ENCODE measurements around the gene UBASH3A.
A peak's percentile ranks its signal among the peaks of the same experiment; 100 is the strongest.

UBASH3A gene

DNA sequence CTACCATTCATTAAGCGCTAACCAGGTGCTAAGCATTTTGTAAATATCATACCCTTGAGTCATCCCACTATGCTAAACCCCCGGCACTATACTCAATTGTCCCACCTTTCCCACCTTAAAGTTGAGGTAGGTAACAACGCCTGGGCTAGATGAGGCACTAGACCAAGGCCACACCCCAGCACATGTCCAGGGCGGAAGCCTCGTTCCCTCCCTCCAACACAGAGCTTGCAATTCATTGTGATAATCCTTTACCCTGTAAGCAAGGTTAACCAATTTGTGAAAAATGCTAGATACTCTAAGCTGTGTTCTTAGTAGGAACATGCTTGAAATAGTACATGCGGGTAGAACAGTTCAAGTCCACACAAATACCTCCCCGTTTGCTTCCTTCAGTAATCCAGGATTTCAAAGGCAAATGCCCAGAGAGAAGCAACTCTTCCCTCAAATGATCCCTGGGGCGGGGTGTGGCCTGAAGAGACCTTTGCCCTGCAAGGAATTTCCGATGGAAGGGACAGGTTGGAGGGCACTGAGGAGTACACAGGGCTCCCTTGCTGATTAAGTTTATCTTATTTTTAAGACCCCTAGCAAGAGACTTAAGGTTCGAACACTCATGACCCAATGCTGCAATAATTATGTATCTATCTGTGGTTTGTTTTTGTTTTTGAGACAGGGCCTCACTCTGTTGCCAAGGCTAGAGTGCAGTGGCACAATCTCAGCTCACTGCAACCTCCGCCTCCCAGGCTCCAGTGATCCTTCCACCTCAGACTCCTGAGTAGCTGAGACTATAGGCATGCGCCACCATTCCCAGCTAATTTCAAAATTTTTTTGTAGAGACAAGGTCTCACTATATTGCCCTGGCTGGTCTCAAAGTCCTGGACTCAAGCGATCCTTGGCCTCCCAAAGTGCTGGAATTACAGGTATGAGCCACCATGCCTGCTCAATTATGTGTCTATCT is 89.7 kb downstream of the UBASH3A start:
- no peak overlapping the region for H3K4me3 ChIP-seq
- H3K27ac ChIP-seq: no peak overlapping the region
- H3K36me3 ChIP-seq (ENCODE audit: insufficient read depth, low read length): no peaks in the 10 kb centered on the region
- no peaks in the 10 kb centered on the region for H3K9me3 ChIP-seq (ENCODE audit: low read depth, low read length)
- no peak for DNase-seq (ENCODE audit: low read depth, low spot score)
- H3K9ac ChIP-seq (ENCODE audit: insufficient read length): no peak overlapping the region
- TF ChIP-seq POLR2AphosphoS5 (IDR thresholded peaks at IDR 0.05; ENCODE audit: borderline replicate concordance, low read depth, low read length) (no peak), EZH2 (IDR thresholded peaks at IDR 0.05) (no peak), FOXP2 (optimal IDR thresholded peaks at IDR 0.05; ENCODE audit: control extremely low read depth, extremely low read length, insufficient read depth) (no peak)

GRCh38 chr21:42495027-42495426 is 91.3 kb downstream of the UBASH3A start:
- Histone ChIP-seq H3K9me3 (ENCODE audit: low read depth, low read length) (no peaks in the 10 kb centered on the region), H3K9ac (ENCODE audit: insufficient read length) (no peak overlapping the region), H3K36me3 (ENCODE audit: insufficient read depth, low read length) (no peaks in the 10 kb centered on the region), H3K27ac (no peak overlapping the region), H3K4me3 (no peak overlapping the region)
- TF ChIP-seq POLR2AphosphoS5 (IDR thresholded peaks at IDR 0.05; ENCODE audit: borderline replicate concordance, low read depth, low read length) (no peak), FOXP2 (optimal IDR thresholded peaks at IDR 0.05; ENCODE audit: control extremely low read depth, extremely low read length, insufficient read depth) (no peak), EZH2 (IDR thresholded peaks at IDR 0.05) (no peak)
- DNase-seq (ENCODE audit: low read depth, low spot score): no peak

- TF ChIP-seq POLR2AphosphoS5 (IDR thresholded peaks at IDR 0.05; ENCODE audit: borderline replicate concordance, low read depth, low read length): no peak
- no peak for TF ChIP-seq EZH2 (IDR thresholded peaks at IDR 0.05)
- no peak overlapping the region for H3K9ac ChIP-seq (ENCODE audit: insufficient read length)
- H3K36me3 ChIP-seq (ENCODE audit: insufficient read depth, low read length): no peaks in the 10 kb centered on the region
Measured at GRCh38 chr21:42495765-42496119, 92.0 kb downstream of the UBASH3A start.

GRCh38 chr21:42496120-42496838 is 92.6 kb downstream of the UBASH3A start, which contains the start of gene RSPH1:
Gene RSPH1, minus strand, starts transcription at chr21:42496224. Its CDS starts 38 bp downstream, at chr21:42496186.
- peak; percentile 78 for DNase-seq (ENCODE audit: low read depth, low spot score)
- Histone ChIP-seq H3K27ac (no peak within 1 kb of the TSS), H3K4me3 (peak within 1 kb of the TSS; percentile 86), H3K9ac (ENCODE audit: insufficient read length) (peak within 1 kb of the TSS; percentile 74), H3K9me3 (ENCODE audit: low read depth, low read length) (no peaks in the 10 kb centered on the region), H3K36me3 (ENCODE audit: insufficient read depth, low read length) (no peaks in the 10 kb centered on the region)
- TF ChIP-seq POLR2AphosphoS5 (IDR thresholded peaks at IDR 0.05; ENCODE audit: borderline replicate concordance, low read depth, low read length) (0 out of 2 replicates have a peak, but pooled peaks have one; percentile 32), EZH2 (IDR thresholded peaks at IDR 0.05) (no peak)

More at GRCh38 chr21:42495765-42496119, 92.0 kb downstream of the UBASH3A start:
- peak overlapping the region; percentile 86 for H3K4me3 ChIP-seq
- DNase-seq (ENCODE audit: low read depth, low spot score): no peak
- H3K9me3 ChIP-seq (ENCODE audit: low read depth, low read length): no peaks in the 10 kb centered on the region
- no peak overlapping the region for H3K27ac ChIP-seq

GRCh38 chr21:42496839-42497202 is 93.1 kb downstream of the UBASH3A start:
- Histone ChIP-seq H3K27ac (no peak overlapping the region), H3K9ac (ENCODE audit: insufficient read length) (peak overlapping the region; percentile 74), H3K4me3 (peak overlapping the region; percentile 86), H3K36me3 (ENCODE audit: insufficient read depth, low read length) (no peaks in the 10 kb centered on the region), H3K9me3 (ENCODE audit: low read depth, low read length) (no peaks in the 10 kb centered on the region)
- no peak for TF ChIP-seq EZH2 (IDR thresholded peaks at IDR 0.05)
- DNase-seq (ENCODE audit: low read depth, low spot score): no peak
